LNCAP (cell line): ENCODE results near the gene ANKRD50.

Experiments used
- CTCF ChIP-seq: fragments of 450-650 bp; IDR thresholded peaks from 2 replicates; pipeline ENCODE4 v1.5.1; 2017; ENCODE audit warnings: mild to moderate bottlenecking

Gene ANKRD50

GRCh38 chr4:124635331-124635730 lies 77.2 kb downstream of the ANKRD50 start:
- no peak for TF ChIP-seq CTCF

- TF ChIP-seq CTCF, result no peak
These were observed 79.1 kb downstream of the ANKRD50 start for GRCh38 chr4:124633285-124633941.

- TF ChIP-seq CTCF, result no peak
These were observed 80.1 kb downstream of the ANKRD50 start for GRCh38 chr4:124632439-124632838.

GRCh38 chr4:124631760-124632159 lies 80.8 kb downstream of the ANKRD50 start:
- no peak for TF ChIP-seq CTCF

GRCh38 chr4:124629681-124630080 lies 82.9 kb downstream of the ANKRD50 start:
- no peak for TF ChIP-seq CTCF
